Bronchial epithelial cell (primary cell): ENCODE data around the gene PARP11. TPM values are rescaled to one million over a fixed set of nuclear protein-coding genes. Genes with fewer than 3 reads are reported as not detected.

ENCODE experiments used
- DNase-seq: peaks from one replicate; pipeline ENCODE4 v3.0.0-alpha.2; 2010; ENCODE audit warnings: low read depth
- FAIRE-seq: peaks from 2 replicates; lab custom pipeline; 2011; peaks lifted over from hg19 to GRCh38; lab: Jason Lieb, UNC
- H3K27me3 ChIP-seq: 2 replicates; pipeline ENCODE4 v1.5.1; 2011; ENCODE audit warnings: low read length; ENCODE audit not compliant: control insufficient read depth, insufficient read depth
- H3K36me3 ChIP-seq: 2 replicates; pipeline ENCODE4 v1.5.1; 2011; ENCODE audit warnings: low read length; ENCODE audit not compliant: control insufficient read depth, insufficient read depth
- H3K4me3 ChIP-seq: 2 replicates; pipeline ENCODE4 v1.5.1; 2011; ENCODE audit warnings: mild to moderate bottlenecking, low read depth, low read length, control low read depth
- CTCF ChIP-seq: IDR thresholded peaks from 2 replicates; pipeline ENCODE4 v1.5.1; 2011; ENCODE audit warnings: mild to moderate bottlenecking, moderate library complexity, low read length, control low read depth, inconsistent platforms; ENCODE audit not compliant: insufficient read depth, severe bottlenecking
- total RNA-seq: library from RNA; depleted of rRNA; stranded (reverse); fragments of >200 nt; gene quantifications from 2 replicates; pipeline ENCODE4 v1.2.1, GENCODE V29; 2014

Gene PARP11
- 1.8 TPM in 2 replicates for total RNA-seq

DNA sequence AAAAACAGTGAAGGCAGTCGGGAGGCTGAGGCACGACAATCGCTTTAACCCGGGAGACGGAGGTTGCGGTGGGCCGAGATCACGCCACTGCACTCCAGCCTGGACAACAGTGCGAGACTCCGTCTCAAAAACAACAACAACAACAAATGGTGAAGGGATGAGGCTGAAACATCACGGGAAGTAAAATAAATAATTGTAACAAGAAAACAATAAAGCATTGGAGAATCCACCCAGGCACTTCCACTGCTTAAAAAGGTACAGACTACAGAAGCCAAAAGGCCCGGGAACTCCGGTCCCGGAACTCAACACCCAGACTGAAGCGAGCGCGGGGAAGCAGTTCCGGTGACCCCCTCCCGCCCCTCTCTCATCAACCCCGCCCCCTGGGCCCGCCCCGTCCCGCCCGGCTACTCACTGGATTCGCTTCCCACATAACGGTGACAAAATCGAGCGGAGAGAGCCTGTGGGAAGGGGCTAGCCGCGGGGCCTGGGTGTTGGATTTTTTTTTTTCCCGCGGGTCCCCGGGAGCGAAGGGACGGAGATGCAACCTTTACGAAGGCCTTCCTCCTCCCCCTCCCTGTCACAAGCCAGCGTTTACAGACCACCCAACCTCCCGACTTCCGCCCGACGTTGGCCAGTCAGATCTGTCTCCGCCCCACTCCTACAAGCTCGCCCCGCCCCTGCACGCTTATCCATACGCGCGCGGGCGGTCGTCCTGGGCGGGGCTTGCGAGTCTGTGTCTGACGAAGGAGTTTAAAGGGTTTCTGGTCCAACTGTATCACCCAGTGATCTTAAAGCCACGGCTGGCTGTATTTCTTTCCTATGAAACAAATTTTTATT is at the start of gene PARP11:
TSS of gene PARP11 (minus strand) at position 600 of the 837 bp plus-strand sequence. CDS start at position 430, 170 bp downstream.
- FAIRE-seq: no peak
- peak; percentile 85 for DNase-seq
- Histone ChIP-seq H3K27me3 (no peaks in the 10 kb centered on the region), H3K36me3 (no peaks in the 10 kb centered on the region), H3K4me3 (peak within 1 kb of the TSS; percentile 67)
- no peak for TF ChIP-seq CTCF

- no peaks in the 10 kb centered on the region for H3K36me3 ChIP-seq
- H3K27me3 ChIP-seq: peaks cover 1% of the 10 kb centered on the region
- TF ChIP-seq CTCF: no peak
- no peak overlapping the region for H3K4me3 ChIP-seq
- no peak for DNase-seq
- FAIRE-seq: peak; percentile 18
Measured at GRCh38 chr12:3922033-3922432, 48.8 kb upstream of the PARP11 start.

DNA sequence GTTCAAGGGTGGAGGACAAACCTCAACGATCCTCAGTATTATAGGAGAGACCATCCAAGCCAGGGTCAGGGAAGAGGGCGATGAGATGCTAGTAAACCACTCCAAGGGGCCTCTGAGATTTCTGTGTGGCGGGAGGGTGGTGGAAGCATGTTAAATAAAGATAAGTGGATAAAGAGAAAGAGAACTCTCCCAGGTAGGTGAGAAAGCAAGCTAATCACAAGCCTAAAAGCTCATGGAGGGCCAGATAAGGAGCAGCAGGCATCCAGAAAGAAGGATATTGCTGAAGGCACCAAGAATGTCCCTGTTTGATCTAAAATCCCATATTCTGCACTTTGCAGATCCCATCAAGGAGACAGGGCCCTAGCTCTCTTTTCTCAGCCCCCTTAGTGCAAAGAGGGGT is 48.3 kb upstream of the PARP11 start:
- no peak for DNase-seq
- no peaks in the 10 kb centered on the region for H3K27me3 ChIP-seq
- FAIRE-seq: no peak
- TF ChIP-seq CTCF: no peak
- no peaks in the 10 kb centered on the region for H3K36me3 ChIP-seq
- H3K4me3 ChIP-seq: no peak overlapping the region

DNA sequence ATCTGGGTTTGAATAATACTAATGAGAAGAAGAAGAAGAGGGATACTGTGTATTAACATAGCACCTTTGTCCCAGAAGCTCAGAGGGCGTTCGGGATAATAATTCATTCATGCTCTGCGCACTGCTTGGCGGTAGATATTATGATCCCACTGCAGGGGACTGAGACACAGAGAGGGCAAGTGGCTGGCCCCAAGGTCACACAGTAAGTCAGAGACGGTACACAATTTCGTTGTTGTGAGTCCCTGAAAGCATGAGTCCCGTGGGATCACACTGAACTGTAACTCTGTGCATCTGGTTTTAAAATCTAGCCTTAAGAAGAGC is 47.9 kb upstream of the PARP11 start:
- no peak for TF ChIP-seq CTCF
- FAIRE-seq (no peak), DNase-seq (no peak)
- Histone ChIP-seq H3K36me3 (no peaks in the 10 kb centered on the region), H3K4me3 (no peak overlapping the region), H3K27me3 (no peaks in the 10 kb centered on the region)

DNA sequence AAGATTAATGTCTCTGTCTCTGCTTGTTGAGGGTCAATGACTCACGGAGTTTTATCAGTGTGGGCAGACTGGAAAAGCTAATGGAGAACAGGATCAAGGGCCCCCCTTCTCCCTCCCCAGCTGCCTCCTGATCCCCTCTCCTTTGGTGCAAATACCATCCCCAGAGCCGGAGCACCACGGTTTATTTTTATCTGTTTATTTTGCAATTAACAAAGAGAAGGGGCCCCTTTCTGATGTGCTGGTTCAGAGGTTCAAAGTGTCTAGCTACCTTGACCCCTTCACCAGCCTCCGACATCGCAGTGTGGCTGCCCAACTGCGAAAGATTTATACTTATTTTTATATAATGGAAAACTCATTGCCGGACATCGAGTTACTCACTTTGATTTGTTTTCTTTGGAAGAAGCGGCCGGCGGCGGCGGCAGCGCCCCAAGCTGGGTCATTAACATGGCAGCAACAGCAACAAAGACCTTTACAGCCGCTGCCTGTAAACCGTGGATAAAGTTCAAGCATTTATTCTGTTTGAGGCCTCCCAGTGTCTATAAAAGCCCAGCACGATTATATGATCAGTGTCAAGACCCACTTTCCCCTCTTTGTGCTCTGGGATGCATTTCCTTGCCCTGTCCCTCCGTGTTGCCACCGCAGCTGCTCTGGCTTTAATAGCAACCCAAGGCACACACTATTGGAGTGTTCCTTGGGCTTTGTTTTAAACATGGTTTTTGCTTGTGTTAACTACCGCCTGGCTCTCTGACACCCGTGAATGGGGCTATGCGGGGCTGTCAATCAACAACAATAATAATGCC is 47.4 kb upstream of the PARP11 start:
- FAIRE-seq: no peak
- H3K27me3 ChIP-seq: no peaks in the 10 kb centered on the region
- no peak for TF ChIP-seq CTCF

More for the DNA sequence above, 47.4 kb upstream of the PARP11 start:
- H3K4me3 ChIP-seq: no peak overlapping the region
- no peak for DNase-seq
- H3K36me3 ChIP-seq: no peaks in the 10 kb centered on the region
